ENCODE measurements around the gene GALNT2.

GALNT2 gene

DNA sequence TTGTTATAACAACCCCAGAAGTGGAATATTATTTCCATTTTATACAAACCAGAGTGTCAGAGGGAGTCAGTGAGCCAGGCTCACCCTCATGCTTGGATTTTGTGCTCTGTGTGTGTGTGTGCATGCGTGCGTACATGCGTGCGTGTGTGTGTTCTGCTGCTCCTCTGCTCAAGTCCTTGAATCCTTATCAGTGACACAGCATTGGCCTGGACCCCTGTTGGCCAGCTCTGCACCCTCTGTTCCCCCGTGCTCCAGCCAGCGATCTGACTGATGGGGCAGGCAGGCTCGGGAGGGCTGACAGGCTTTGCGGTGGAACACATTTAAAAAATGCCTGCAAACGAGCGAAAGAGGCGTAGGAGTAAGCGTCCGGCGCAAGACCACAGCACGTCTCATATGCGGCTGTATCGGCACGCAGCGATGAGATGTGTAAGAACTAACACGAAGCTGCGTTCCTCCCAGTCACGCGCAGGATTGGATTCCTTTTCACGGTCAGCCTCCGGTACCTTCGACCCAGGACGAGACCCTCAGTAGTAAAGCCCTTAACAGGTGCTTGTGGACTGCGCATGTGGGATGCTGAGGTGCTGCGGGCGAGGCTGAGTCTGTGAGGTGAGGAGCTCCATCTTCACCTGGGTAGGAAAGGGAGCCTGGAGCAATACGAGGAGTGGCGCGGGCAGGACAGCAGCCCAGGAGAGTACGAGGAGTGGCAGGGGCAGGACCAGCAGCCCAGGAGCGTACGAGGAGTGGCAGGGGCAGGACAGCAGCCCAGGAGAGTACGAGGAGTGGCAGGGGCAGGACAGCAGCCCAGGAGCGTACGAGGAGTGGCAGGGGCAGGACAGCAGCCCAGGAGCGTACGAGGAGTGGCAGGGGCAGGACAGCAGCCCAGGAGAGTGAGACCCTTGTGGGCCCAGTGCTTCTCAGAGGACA is 130.9 kb downstream of the GALNT2 start:
- no peak overlapping the region for H3K27ac ChIP-seq
- DNase-seq (ENCODE audit: low read depth, low spot score) = no peak

GRCh38 chr1:230199034-230199433 is 132.0 kb downstream of the GALNT2 start:
- no peak overlapping the region for H3K27ac ChIP-seq
- no peak for DNase-seq (ENCODE audit: low read depth, low spot score)

DNA sequence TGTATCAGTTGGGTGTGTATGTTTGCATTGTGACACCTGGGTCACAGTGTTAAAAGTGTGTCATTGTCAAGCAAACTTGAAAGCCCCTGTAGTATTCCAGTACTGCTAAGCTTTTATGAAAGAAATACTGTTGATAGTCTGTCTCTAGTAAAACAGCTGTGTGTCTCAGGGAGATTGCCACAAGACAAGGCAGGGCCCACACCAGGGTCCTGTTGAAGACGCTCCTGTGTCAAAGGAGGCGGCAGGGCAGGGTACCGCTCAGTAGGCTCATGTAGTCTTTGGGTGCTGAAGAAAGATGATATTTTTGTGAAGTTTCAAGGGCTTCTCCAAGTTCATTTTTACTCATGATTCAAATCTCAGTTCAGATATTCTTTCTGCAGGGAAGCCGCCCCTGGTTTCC is 132.5 kb downstream of the GALNT2 start:
- no peak overlapping the region for H3K27ac ChIP-seq
- no peak for DNase-seq (ENCODE audit: low read depth, low spot score)

DNA sequence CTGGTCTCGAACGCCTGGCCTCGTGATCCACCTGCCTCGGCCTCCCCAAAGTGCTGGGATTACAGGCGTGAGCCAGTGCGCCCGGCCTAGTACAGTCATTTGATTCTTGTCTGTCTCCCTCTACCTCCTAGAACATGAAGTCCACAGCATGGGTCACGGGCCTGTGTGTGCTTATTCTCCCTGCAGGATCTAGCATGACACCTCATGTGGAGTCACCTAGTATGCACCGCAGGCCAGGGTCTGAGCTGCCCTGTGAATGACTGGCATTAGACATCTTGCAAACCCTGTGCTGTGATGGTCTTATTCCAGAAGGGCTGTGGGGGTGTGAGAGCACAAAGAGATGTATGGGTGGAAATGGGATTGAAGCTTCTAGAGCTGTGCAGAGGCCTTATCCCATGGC is 133.2 kb downstream of the GALNT2 start:
- H3K27ac ChIP-seq = no peak overlapping the region
- no peak for DNase-seq (ENCODE audit: low read depth, low spot score)

DNA sequence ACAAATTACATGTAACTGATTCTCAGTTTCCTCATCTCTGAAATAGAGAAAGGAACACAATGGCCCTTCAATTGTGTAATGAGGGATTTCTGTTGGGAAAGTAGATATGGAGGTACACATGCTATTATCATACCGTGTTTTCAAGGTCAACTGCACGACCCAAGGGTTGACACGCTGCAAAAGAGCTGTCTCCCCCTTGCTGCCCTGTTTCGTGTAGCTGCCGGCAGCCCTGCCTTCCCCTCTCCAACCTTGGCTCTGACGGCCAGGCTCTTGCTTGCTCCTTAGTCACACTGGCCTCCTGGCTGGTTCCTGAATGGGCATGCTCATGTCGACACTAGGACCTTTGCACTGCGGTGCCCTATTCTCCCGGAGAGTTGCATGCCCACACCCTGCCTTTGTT is 134.4 kb downstream of the GALNT2 start:
- no peak overlapping the region for H3K27ac ChIP-seq
- no peak for DNase-seq (ENCODE audit: low read depth, low spot score)

- peak; percentile 8 for DNase-seq (ENCODE audit: low read depth, low spot score)
Observed at GRCh38 chr1:230204842-230205241, 137.8 kb downstream of the GALNT2 start.

DNA sequence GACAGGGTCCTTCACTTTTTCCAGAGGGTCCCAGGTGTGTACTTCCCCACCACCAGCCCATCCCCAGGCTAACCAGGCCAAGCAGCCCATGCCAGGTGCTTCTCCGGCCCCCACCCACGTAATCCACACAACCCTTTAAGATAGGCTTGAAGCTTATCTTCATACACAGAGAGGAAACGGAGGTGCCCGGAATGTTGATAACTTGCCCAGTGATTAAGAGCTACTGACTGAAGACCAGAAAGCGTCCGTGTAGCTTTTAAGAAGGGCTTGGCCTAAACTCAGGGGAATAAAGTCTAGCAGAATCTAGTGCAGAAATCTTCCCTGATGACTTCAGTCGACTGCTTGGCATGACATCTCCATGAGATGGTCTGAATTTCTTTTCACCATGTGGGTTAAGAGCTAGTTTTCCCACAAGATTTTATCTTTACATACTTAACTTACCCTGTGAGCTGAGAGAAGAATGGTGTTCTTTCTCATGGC is 138.7 kb downstream of the GALNT2 start:
- no peak for DNase-seq (ENCODE audit: low read depth, low spot score)

More at GRCh38 chr1:230204842-230205241, 137.8 kb downstream of the GALNT2 start:
- H3K27ac ChIP-seq = no peak overlapping the region

DNA sequence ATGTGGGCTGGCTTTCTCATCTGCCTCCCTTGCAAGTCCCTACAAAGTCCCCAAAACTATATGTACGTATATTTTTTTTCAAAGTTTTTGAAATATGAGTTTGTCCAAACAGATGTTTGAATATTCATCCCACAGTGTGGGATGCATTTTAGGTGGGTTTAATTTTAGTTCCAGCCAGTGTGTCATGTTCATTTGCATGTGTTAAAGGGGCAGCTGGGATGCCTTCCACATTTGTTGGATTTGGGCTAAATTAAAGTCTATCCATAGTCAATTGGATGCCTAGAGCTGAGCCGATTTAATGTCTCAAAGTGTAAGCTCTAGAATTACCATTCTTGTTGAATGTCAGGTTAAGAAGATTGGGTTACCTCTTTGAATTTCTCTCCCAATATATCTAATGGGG is 139.2 kb downstream of the GALNT2 start:
- no peak overlapping the region for H3K27ac ChIP-seq
- no peak for DNase-seq (ENCODE audit: low read depth, low spot score)

More for the DNA sequence above, 138.7 kb downstream of the GALNT2 start:
- no peak overlapping the region for H3K27ac ChIP-seq

DNA sequence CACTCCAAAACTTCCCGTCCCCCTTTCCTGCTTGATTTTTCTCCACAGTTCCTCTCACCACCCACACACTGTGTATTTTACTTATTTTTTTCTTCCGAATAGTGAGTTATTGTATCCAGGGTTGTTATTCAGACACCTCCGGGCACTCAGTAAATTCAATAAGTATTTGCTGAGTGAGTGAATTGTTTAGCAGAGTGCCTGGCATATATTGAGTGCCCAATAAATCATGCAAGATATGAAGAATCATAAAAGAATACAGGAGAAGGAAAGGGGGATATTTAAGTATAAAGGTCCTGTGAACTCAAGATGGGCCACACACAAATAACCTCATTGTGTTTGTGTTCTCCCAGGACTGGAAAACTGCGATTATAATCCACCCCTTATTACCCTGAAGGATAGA is 139.9 kb downstream of the GALNT2 start:
- no peak for DNase-seq (ENCODE audit: low read depth, low spot score)
- no peak overlapping the region for H3K27ac ChIP-seq

- no peak overlapping the region for H3K27ac ChIP-seq
- DNase-seq (ENCODE audit: low read depth, low spot score) = no peak
Observed at GRCh38 chr1:230207598-230207997, 140.6 kb downstream of the GALNT2 start.

DNA sequence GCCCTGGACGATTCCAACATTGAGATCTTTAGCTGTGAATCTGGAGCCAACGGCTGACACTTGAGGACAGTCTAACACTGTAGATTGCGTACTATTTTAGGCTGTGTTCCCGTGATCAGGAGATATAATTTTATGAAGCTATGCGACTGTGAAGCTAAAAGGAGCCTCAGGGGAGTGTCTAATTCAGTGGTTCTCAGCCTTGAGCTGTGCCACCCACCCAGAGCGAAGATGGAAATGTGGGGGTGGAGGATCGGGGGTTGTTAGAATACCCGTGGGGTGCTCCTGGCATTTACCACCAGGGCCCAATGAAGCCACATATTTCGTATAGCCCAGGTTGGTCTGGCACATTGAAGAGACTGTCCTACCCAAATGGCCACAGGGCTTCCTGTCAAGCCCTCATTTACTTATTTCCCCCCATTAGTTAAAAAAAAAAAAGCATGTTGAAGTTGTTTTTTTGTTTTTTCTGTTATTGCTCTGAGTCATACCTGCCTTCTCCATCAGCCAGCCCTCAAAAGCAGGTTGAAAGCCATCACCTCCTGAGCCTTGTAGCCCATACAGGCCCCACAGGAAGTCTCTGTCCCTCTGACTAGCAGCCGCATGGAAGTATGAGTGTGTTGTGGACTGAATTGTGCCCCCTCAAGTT is 141.7 kb downstream of the GALNT2 start:
- no peak overlapping the region for H3K27ac ChIP-seq
- no peak for DNase-seq (ENCODE audit: low read depth, low spot score)

GRCh38 chr1:230210326-230210980 is 143.4 kb downstream of the GALNT2 start:
- no peak for DNase-seq (ENCODE audit: low read depth, low spot score)
- H3K27ac ChIP-seq = no peak overlapping the region

- no peak for DNase-seq (ENCODE audit: low read depth, low spot score)
- no peak overlapping the region for H3K27ac ChIP-seq
Observed at GRCh38 chr1:230210981-230211336, 143.9 kb downstream of the GALNT2 start.

DNA sequence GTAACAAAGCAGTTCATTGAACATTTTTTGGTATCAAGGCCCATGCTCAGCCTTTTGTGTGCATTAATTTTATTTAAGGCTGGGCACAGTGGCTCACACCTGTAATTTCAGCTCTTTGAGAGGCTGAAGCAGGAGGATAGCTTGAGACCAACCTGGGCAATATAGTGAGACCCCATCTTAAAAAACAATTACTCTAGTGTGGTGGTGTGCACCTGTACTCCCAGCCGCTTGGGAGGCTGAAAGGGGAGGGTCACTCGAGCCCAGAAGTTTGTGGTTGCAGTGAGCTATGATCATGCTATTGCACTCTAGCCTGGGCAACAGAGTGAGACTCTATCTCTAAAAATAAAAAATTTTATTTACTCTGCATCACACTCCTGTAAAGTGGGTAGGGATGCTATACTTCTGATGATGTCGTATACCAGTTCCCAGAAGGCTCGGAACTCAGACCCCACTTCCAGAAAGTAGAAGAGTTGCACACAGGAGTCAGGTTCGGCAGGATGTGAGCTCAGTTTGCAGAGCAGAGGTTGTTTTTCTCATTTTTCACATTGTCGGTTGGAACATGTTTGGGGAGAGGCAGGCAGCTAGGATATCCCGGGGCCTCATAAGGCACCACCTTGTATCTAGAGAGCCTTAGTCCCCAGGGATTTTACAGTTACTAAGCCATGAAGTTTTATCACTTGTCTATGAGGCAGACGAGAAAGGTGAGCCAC is 144.6 kb downstream of the GALNT2 start:
- H3K27ac ChIP-seq = no peak overlapping the region
- no peak for DNase-seq (ENCODE audit: low read depth, low spot score)

DNA sequence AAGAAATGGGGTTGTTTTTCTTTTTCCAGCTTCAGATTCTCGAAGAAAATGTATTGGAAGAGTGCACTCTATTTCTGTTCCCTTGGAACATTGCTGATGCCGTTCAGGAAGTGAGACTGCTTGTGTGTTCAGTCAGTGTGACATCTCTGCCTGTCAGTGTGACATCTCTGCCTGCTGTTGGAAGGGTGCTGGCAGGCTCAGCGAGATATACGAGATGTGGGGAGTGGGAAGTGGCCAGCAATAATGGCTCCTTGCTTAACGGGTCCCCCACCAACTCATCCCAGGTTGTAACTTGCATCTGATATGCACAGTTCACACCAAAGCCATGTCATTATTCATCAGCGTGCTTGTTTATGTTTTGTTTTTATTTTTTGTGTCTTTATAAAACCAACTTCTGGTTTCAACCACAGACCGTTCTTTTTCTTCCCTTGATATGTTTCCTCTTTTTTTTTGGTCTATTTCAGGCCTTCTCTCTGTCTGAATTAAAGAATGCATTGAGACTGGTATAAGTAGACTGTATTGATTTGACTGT is 145.4 kb downstream of the GALNT2 start:
- no peak overlapping the region for H3K27ac ChIP-seq
- DNase-seq (ENCODE audit: low read depth, low spot score) = no peak

DNA sequence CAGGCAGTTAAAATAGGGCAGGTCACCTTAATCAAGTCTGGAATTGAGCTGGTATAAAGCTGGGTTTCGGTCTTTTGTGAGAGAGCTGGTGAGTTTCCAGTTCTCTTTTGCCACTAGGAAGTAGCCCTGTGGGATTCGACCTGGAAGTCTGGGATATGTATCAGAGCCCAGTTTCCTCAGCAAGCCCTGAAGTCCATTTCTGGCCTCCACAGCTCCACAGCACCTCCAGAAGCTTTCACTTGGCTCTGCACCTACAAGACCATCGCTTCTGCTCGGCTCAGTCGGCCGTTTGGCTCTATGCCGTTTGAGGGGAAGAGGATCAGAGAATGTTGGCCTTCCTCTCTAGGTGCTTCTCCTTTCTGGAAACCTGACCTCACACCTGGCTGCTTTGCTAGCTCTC is 148.0 kb downstream of the GALNT2 start:
- no peak overlapping the region for H3K27ac ChIP-seq

GRCh38 chr1:230215529-230215928 is 148.5 kb downstream of the GALNT2 start:
- no peak overlapping the region for H3K27ac ChIP-seq
- no peak for DNase-seq (ENCODE audit: low read depth, low spot score)

More for the DNA sequence above, 148.0 kb downstream of the GALNT2 start:
- DNase-seq (ENCODE audit: low read depth, low spot score) = no peak

DNA sequence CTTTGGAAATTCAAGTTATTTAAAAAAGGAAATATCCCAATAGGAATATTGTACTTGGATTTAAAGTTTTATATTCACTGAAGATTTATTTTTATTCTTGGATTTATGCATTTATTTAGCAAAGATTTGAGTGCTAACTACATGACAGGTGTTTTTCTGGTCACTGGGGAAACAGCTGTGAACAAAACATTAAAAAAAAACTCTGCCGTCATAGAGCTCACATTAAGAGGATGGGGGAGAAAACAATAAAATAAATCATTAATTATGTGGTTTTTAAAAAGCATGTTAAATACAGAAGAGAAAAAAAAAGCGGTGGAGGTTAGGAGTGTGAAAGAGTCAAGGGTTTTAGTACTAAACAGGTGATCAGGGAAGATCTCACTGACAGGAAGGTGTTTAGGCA is 149.9 kb downstream of the GALNT2 start:
- no peak overlapping the region for H3K27ac ChIP-seq
- no peak for DNase-seq (ENCODE audit: low read depth, low spot score)

GRCh38 chr1:230218667-230219066 is 151.6 kb downstream of the GALNT2 start:
- no peak for DNase-seq (ENCODE audit: low read depth, low spot score)
- H3K27ac ChIP-seq = no peak overlapping the region

Data from epithelial cell of prostate (primary cell).